Right forelimb (tissue), 1 donor: ENCODE measurements around the gene PPP4R3B.
"Not testable (repeated sequence)": the region's sequence is repeated elsewhere in the genome, so short reads cannot be mapped to it uniquely, and the experiment has no call there.

Source experiments
- DNase-seq: peaks from one replicate; pipeline ENCODE4 v3.0.0-alpha.2; 2018

Gene PPP4R3B

DNA sequence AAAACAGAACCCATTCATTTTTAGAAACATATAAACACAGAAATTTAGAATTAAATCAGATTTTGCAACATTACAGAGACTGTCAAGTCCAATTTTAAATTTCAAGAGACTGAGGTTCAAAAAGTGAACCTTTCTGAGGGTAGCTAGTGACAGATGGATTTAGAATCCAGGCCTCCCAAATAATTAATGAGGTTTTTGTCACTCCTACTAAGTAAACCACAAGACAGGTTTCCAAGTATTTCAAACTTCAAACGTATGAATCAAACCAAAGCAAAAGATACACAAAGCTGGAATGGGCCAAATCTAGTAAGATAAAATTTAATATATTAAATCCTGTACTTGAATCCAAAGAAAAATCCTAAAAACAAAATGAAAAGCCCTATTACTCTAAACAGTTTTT, 25.3 kb downstream of the PPP4R3B start:
- no peak for DNase-seq

DNA sequence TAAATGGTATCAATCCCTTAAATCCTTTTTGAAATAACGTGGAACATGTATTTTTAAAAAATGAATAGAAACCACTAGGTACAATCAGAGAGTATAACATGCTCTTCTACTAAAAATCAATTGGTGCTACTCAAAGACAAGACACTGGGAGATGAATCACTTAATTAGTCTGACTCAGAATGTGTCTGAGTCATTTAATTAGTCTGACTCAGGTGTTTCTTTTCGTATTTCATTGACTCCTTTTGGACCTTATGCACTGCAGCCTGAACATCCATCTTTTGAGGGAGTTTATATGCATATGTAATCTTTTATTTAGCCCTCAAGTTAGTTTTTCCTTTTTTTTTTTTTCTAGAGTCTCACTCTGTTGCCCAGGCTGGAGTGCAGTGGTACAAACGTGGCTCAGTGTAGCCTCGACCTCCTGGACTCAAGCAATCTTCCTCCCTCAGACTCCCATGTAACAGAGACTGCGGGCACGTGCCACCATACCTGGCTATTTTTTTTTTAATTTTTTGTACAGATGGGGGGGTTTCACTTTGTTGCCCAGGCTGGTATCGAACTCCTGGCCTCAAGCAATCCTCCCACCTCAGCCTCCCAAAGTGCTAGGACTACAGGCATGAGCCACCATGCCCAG, 26.5 kb downstream of the PPP4R3B start:
- DNase-seq, result no peak

DNA sequence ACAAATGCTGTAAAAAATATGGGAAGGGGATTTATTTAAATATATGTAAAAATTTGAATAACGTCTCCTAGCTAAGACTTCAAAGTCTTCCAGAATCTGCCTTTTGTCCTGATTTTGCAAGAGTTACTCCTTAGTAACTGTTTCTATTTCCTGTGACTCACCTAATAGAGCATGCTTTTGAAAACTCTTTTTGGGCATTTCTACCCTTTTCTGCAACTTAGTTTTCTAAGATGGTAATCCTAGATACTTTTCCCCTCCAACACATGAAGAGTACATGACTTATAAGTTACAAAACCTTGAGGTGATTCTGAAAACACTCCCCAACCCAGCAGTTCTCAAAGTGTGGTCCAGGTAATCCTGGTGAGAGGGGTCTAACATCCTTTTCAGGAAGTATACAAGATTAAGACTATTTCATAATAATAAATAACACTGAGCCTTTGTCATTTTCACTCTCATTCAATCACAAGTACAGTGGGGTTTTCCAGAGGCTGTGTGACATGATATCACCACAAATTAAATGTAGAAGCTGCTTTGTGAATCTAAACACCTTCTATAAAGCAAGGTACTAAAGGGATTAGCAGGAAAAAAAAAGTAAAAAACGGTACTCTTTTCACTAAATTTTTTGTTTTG, 31.9 kb downstream of the PPP4R3B start:
- no peak for DNase-seq

DNA sequence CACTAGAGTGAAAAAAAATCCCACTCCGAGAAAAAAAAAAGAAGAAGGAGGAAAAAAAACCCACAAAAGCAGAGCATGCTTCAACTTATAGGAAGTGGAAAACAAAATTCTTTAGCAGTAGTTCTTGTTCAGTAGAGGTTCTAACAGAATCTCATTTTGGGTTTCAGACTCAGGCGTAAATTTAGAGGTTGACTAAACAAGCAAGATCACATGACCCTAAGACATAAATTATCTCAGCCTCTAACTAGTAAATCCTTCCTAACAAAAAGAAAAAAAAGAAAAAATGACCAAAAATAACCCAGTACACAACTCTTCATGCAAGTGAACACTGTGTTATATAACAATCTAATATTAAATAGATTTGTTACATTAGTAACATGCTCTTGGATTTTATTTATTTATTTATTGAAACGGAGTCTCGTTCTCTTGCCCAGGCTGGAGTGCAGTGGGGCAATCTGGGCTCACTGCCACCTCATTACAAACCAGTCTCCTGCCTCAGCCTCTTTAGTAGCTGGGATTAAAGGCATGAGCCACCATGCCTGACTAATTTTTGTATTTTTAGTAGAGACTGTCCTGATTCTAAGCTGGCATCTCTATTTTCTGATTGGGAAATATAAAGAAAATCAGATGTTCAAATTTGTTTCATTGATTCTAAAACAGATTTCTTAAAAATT, 35.4 kb downstream of the PPP4R3B start:
- no peak for DNase-seq

DNA sequence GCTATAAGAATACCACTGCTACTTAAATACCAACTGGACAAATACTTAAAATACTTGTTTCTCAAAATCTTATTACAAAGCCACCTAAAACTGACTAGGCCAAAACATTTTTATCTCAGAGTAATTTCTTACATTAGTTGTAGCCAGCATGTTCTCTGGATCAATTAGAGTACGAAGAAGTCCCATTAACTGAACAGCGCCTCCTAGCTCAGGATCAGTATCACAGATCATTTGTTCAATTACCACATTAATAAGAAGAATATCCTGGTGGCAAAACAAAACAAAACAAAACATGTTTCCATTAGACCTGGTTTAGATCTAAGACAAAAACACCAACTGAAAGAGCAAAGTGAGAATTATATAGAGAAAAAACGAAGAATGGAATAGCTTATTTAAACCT, 36.0 kb downstream of the PPP4R3B start:
- DNase-seq, result no peak

DNA sequence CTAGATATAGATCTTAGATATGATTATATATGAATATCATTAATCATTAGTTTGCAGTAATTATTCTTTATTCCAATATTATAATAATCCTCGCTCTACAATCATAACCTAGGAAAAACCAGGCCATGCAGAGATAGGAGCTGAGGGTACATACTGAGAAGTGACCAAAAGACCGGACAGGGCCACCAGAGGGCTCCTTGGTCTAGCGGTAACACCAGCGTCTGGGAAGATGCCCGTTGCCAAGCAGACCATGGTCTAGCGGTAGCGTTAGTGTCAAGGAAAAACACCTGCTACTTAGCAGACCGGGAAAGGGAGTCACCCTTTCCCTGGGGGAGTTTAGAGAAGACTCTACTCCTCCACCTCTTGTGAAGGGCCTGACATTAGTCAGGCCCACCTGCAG, 48.4 kb downstream of the PPP4R3B start:
- not testable (repeated sequence) for DNase-seq

DNA sequence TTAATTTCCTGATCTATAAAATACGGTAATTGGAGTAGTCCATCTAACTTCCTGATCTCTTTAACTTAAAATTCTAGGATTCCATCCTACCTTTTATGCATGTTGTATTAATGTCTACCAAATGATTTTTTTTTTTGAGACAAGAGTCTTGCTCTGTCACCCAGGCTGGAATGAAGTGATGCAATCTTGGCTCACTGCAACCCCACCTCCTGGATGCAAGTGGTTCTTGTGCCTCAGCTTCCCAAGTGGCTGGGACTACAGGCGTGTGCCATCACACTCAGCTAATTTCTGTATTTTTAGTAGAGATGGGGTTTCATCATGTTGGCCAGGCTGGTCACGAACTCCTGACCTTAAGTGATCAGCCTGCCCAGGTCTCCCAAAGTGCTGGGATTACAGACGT, 50.1 kb downstream of the PPP4R3B start:
- no peak for DNase-seq

DNA sequence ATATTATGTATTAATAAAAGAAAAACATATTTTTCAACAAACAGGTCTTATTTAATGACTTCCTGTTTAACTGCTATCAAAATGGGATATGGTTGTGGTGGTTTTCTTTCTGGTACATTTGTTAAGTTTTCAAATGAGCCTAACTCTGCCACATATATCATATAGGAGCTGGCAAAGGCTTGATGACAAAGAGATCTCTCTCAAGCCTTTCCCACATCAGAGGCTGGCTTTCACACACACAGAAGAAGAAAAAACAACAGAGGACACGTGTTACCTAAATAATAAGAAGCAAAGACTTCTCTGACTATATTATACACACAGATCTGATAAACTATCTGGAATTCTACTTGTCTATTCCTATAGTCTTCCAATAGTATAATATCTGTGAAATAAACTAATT, 51.8 kb downstream of the PPP4R3B start:
- DNase-seq, result no peak

DNA sequence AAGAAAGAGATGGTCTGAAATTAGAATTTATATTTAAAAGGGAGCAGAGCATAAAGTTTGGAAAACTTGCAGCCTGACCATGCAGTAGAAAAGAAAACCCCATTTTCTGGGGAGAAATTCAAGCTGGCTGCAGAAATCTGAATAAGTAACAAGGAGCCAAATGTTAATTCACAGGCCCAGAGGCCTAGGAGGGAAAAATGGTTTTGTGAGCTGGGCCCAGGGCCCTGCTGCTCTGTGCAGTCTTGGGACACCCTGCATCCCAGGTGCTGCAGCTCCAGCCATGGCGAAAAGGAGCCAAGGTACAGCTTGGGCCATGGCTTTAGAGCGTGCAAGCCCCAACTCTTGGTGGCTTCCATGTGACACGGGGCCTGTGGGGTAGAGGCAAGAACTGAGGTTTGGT, 56.6 kb downstream of the PPP4R3B start:
- DNase-seq, result no peak

DNA sequence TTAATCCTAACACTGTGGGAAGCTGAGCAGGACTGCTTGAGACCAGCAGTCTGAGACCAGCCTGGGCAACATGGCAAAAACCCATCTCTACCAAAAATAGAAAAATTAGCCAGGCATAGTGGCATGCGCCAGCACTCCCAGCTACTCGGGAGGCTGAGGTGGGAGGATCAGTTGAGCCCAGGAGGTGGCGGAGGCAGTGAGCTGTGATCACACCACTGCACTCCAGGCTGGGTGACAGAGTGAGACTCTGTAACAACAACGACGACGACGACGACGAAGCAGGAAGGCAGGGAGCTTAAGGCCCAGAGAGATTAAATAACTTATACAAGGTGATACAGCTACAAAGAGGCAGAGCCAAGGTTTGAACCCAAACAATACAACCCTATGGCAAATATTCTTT, 60.6 kb downstream of the PPP4R3B start:
- DNase-seq, result no peak

DNA sequence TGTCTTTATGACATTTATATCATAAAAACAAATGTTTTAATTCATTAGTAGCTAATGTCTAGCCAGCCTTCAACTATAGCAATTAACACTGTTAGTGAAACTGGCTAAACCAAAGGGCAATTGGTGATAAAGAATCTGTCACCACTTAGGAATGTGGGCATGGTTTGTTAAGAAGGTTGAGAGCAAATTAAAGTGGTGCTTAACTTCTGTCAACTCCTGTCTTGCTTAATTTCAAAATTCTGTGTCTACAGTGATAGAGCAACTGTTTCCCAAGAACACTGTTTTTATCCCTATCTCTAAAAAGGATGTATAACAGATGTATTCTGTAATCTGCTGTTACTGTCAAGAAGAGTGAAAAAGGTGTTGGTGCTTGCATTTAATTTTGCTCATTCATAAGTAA, 61.4 kb downstream of the PPP4R3B start:
- DNase-seq, result no peak

DNA sequence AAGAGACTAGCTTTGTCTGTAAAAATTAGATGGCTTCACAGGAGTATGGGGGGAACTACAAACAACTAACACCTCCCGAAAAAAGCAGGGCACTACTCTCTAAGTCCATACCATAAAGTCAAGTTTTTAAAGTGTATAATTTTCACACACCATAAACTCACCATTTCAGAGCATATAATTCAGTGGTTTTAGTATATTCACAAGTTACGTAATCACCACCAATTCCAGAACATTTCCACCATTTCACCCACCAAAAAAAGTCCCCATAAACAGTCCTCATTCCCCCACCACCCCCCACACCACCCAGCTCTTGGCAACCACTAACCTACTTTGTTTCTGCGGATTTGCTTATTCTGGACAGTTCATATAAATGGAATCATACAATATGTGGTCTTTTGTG, 64.1 kb downstream of the PPP4R3B start:
- no peak for DNase-seq

DNA sequence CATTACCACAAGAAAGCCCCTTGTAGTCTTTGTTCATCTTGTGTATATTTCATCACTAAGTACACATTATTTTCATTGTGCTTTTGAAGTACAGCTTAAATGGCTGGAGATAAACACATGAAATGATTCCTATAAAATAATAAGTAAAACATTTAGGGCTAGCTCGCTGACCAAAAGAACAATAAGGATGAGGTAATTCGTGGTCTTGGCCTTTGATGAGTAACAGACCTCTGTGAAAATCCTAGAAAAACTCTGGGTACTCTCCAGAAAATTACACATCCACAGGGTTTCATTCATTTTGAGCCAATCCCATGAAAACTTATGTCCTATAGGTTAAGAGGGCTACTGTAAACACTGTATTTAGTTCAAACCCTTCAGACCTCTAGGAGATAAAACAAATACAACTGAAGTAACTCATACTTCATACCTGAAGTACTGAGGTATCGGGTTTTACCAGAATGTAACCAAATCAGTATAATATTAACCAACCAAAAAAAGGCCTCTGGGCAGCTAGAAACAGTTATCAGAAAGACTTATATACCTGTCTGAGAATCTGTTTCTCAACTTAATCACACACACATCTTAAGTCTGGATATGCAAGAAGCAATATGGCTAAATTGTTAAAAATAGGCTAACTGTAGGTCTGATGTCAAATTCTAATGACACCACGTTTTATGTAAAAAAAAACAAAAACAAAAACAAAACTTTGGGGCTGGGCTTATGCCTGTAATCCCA, 66.9 kb downstream of the PPP4R3B start:
- DNase-seq, result no peak

DNA sequence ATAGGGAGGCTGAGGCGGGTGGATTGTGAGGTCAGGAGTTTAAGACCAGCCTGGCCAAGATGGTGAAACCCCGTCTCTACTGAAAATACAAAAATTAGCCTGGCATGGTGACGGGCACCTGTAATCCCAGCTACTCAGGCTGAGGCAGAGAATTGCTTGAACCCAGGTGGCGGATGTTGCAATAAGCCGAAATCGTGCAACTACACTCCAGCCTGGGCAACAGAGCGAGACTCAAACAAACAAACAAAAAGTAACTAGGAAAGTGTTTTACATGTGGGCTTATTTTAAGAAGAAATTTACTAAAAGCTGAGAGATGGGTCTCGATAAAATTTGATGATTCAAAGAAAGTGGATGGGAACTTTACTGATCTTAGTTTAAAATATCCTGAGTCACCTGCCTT, 69.7 kb downstream of the PPP4R3B start:
- not testable (repeated sequence) for DNase-seq

DNA sequence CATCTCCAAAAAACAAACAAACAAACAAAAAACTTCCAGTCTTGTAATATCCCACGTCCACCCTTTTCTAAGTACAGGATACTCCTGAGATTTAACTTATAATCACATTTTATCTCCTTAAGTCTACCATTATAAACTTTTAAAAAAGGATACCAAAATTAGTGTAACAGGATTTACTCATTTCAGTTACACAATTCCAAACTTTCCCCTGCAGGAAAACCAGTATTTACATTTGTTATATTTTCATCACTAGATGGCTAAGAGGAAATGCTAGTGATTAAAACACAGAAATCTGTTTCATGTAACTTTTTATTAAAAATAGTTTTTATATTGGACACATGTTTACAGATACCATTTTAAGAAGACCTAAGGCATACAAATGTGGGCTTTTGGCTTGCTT, 70.4 kb downstream of the PPP4R3B start:
- DNase-seq, result no peak

DNA sequence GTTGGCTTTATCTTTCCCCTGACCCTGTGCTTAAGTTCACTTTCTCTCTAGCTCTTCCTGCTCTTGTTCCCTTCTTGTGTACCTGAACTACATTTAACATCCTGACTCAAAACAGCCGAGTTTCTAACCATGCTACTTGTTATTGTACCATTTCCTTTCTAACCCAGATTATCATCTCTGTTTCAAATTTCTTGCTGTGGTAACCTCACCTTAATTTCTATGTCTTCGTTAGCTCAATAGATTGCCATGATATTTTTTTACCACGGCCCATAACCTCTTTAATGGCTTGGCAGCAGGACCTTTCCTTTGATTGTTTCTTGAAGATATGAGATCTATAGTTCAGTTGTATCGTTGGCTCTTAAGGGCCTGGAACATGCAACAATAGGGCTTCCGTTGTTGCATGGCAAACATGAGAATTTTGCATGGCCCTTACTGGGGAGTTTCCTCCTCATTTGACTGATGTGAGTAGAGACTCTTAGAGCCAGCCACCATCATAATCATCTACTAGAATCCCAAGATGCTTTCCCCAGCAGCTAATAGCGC, 86.8 kb downstream of the PPP4R3B start:
- DNase-seq, result no peak

DNA sequence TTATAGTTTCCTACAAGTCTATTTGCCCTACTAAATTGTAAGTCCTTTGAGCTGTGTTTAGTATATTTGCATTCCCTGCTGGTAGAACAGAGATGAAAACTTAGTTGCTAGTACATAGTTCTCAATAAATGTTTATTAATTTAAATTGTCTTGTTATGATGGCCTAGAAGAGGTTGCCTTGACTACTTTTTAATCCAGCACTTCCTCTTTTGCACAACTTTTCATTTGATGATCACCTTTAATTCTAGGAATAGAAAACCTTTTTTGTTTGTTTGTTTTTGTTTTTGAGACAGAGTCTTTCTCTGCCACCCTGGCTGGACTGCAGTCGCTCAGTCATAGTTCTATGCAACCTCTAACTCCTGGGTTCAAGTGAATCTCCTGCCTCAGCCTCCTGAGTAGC, 91.2 kb downstream of the PPP4R3B start:
- no peak for DNase-seq

DNA sequence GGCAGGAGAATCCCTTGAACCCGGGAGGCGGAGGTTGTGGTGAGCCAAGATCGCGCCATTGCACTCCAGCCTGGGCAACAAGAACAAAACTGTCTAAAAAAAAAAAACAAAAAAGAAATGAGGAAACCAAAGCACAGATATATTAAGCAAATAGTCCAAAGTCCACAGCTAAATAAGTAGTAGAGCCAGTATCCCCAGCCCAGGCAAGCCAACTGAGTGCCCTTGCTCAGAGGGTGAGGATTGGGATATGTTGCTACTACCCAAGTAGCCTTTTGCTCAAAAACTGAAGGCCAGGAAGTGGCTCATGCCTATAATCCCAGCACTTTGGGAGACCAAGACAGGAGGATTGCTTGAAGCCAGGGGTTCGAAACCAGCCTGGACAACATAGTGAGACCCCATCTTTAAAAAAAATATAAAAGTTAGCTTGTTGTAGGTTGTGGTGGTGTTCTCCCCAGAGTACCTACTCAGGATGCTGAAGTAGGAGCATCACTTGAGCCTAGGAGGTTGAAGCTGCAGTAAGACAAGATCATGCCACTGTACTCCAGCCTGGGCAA, 92.5 kb downstream of the PPP4R3B start:
- DNase-seq, result no peak

DNA sequence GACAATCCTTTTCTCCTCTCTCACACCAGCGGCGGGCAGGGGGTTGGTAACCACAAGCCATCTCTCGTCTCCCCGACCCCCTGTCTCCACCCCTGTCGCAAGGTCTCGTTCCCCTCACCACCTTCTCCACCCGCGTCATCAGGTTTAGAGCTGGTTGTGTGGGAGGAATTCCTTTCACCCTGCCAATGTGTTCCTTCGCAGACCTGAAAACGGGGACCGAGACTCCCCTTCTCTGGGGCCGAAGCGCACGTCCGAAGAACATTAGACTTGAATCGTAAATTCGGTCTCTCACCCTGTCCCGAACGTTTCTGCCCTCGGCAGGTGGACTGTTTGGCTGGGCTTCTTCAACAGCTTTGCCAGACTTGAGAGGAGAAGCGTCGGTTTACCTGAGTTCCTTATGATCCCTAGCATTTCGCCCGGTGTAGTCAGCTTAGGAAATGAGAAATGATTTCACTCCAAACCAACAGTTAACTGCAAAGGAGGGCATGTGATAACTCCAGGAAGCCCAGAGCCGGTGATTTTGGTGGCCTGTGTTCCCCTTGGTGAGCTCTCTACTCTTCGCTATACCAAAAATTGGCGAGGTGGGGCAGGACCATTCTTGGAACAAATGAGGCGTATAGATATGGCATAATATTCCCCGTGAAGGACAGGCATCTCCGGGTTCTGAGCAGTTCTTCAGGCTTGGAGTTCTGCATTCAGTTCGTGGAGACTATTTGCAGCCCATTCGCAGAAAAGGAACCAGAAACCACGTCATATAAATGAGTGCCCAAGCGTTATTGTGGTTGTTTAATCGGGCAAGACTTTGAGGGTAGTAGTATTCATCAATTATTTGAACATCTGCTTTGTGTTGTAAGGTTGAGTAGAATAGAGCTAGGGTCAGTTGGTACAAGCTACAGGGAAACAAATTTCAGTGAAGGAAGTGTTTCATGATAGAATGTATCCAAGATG, 97.2 kb downstream of the PPP4R3B start:
- DNase-seq, result no peak

DNA sequence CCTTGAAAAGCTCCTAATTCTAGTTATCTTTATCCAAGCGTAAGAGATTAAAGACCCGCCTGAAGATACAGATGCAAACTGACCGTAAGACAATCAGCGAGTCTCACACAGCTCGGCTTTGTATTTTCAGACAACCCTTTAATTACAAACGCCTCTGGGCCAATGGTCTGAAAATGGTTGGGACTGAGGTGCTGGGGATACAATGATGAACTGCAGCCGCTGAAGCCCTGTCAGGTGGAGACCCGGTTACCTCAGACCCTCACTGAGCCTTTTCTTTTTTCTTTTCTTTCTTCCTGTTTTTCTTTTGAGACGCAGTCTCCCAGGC, 98.6 kb downstream of the PPP4R3B start:
- no peak for DNase-seq

DNA sequence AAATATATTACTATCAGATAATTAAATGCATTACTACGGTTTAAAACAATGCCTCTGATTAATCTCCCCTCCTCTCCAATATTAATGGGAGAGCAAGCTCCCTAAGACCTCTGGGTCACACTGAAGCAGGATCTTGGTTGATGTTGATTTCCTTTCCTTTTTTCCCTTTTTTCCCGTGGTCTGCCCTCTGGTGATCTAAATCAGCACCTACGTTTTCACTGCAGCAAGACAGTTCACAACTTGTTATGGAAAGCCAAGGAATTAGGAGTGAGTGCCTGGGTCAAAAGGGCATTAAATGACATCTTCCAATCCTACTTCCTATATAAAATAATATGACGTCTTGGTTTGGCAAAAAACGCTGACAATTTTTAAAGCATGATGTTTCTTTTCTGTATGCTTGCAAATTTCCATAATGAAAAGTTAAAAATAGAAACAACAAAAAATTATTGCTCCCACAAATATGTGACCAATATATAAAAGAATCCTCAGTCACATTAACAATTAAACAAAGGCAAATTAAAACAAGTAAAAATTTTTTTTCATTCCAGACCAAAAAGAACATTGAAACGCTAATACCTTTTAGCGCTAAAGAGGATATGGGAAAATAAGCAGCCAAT, 105.8 kb downstream of the PPP4R3B start:
- no peak for DNase-seq
